Coronary artery (tissue), 2 donors: Measurements from ENCODE around the gene ANTKMT.

Experiments
- DNase-seq: peaks from one replicate; pipeline ENCODE4 v3.0.0-alpha.2; 2017; ENCODE audit warnings: low spot score
- H3K27ac ChIP-seq, 2 donors: fragments of 200-600 bp; sonication (generic); one replicate each; pipeline ENCODE4 v1.5.1; 2016 to 2019
- H3K4me3 ChIP-seq: fragments of 200-600 bp; sonication (generic); 2 replicates; pipeline ENCODE4 v1.5.1; 2016; ENCODE audit warnings: mild to moderate bottlenecking, moderate library complexity
- CTCF ChIP-seq: fragments of 200-600 bp; sonication (generic); IDR thresholded peaks from one replicate; pipeline ENCODE4 v1.5.1; 2019; ENCODE audit warnings: antibody characterized with exemption

Gene ANTKMT

GRCh38 chr16:724188-725040 is 3.5 kb downstream of the ANTKMT start:
- H3K27ac ChIP-seq, result no peak overlapping the region
- TF ChIP-seq CTCF, result no peak
- no peak for DNase-seq
- H3K4me3 ChIP-seq, result no peak overlapping the region

GRCh38 chr16:725041-725376 is 4.1 kb downstream of the ANTKMT start:
- H3K4me3 ChIP-seq, result no peak overlapping the region
- no peak overlapping the region for H3K27ac ChIP-seq
- TF ChIP-seq CTCF, result no peak
- DNase-seq, result no peak

GRCh38 chr16:725463-726187 is 4.7 kb downstream of the ANTKMT start:
- TF ChIP-seq CTCF, result no peak
- H3K27ac ChIP-seq, result no peak overlapping the region

GRCh38 chr16:726188-726437 is 5.2 kb downstream of the ANTKMT start:
- DNase-seq, result no peak
- peak overlapping the region; percentile 72 for H3K4me3 ChIP-seq
- no peak overlapping the region for H3K27ac ChIP-seq
- no peak for TF ChIP-seq CTCF

More at GRCh38 chr16:725463-726187, 4.7 kb downstream of the ANTKMT start:
- no peak overlapping the region for H3K4me3 ChIP-seq
- DNase-seq, result no peak

GRCh38 chr16:726438-727290 is 5.7 kb downstream of the ANTKMT start, which contains the start of the genes CCDC78 and HAGHL:
Gene CCDC78, minus strand, starts transcription at chr16:726443. Its CDS starts 76 bp downstream, at chr16:726367.
Gene HAGHL, plus strand, starts transcription at chr16:727106. Its CDS starts 404 bp downstream, at chr16:727510.
- peak within 1 kb of the TSS; percentile 72 for H3K4me3 ChIP-seq
- no peak for DNase-seq
- H3K27ac ChIP-seq, result peak within 1 kb of the TSS in 1 of 2 donors; percentile 44
- TF ChIP-seq CTCF, result no peak

- TF ChIP-seq CTCF, result no peak
- H3K4me3 ChIP-seq, result peak overlapping the region; percentile 72
- H3K27ac ChIP-seq, result peak overlapping the region in 1 of 2 donors; percentile 44
- no peak for DNase-seq
These were observed 6.5 kb downstream of the ANTKMT start for GRCh38 chr16:727291-727977.
